Heart left ventricle (tissue), 13 donors: ENCODE measurements around the gene MAP3K5.

Experiments
- POLR2A ChIP-seq, 2 donors: fragments of 450-650 bp; IDR thresholded peaks; one replicate each; pipeline ENCODE4 v1.6.1; 2017; ENCODE audit warnings: antibody characterized with exemption in 2 of 2, mild to moderate bottlenecking in 2 of 2, moderate library complexity in 2 of 2
- TF ChIP-seq, protein P1 (sequence below), 12 donors: fragments of 200-600 bp; sonication (generic) in 4 of 12; IDR thresholded peaks; one replicate each; pipeline versions ENCODE4 v1.5.0 to v1.8.0; 2018 to 2022; ENCODE audit warnings: antibody characterized with exemption in 12 of 12, mild to moderate bottlenecking in 5 of 12
- donor health status: ischemic (EF 13 %, LVEDD 7.1; RV severe dilation, severe dysfunction).
- donor health status: DM: no; HTN: yes; CAD: no.
- donor health status: DM: no; HTN: no; CAD: no.
- donor health status: ischemic (EF 25% LVEDD 6.9; RV normal size, moderate dysfunction).
- donor health status: ischemic (EF 25% LVEDD 5.7; RV mildly dilated, moderate dysfunction).
- donor health status: ischemic (EF 35%, LVEDD 5.7; RV mildly dilated, moderate dysfunction).
- donor health status: nonischemic (EF 11% LVEDD 7.7; RV severe dilation, severe dysfunction).
- donor health status: DM: yes; HTN: yes; CAD: no.
- donor health status: PGD.
- donor health status: ischemic (EF 29% LVEDD 5.4; RV normal size, mild dysfunction).
- donor health status: nonischemic (EF 23%, LVEDD 6.1; RV moderate dilation, normal function).

DNA sequence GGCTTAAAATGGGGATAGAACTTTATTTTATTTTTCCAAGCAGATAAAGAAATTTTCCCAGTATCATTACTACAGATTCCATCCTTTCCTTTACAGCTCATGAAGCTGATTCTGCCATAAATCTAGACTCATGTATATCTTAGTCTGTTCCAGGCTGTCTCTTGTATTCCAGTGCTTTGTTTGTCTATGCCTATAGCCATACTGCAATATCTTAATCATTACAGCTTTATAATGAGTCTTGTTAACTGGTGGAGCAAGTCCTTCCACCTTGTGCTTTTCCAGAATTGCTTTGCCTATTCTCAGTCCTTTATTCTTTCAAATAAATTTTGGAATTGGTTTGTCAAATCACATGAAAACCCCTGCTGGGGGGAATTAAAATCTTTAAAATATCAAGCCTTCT lies 99.2 kb downstream of the MAP3K5 start:
- no peak for TF ChIP-seq POLR2A (IDR thresholded peaks at IDR 0.05)
- TF ChIP-seq, protein P1, sequence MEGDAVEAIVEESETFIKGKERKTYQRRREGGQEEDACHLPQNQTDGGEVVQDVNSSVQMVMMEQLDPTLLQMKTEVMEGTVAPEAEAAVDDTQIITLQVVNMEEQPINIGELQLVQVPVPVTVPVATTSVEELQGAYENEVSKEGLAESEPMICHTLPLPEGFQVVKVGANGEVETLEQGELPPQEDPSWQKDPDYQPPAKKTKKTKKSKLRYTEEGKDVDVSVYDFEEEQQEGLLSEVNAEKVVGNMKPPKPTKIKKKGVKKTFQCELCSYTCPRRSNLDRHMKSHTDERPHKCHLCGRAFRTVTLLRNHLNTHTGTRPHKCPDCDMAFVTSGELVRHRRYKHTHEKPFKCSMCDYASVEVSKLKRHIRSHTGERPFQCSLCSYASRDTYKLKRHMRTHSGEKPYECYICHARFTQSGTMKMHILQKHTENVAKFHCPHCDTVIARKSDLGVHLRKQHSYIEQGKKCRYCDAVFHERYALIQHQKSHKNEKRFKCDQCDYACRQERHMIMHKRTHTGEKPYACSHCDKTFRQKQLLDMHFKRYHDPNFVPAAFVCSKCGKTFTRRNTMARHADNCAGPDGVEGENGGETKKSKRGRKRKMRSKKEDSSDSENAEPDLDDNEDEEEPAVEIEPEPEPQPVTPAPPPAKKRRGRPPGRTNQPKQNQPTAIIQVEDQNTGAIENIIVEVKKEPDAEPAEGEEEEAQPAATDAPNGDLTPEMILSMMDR (IDR thresholded peaks at IDR 0.05): no peak
